WTC11 (cell line): ENCODE results near the gene FTCD. TPM values are rescaled to one million over a fixed set of nuclear protein-coding genes. Genes with fewer than 3 reads are reported as not detected.

Source experiments
- CREB1 ChIP-seq: sonication (generic); formaldehyde crosslinking; IDR thresholded peaks from 2 replicates; pipeline ENCODE4 v1.8.0; 2023; ENCODE audit warnings: mild to moderate bottlenecking, missing genetic modification reagents
- ETV6 ChIP-seq: sonication (generic); formaldehyde crosslinking; IDR thresholded peaks from 2 replicates; pipeline ENCODE4 v1.8.1; 2022; ENCODE audit warnings: mild to moderate bottlenecking, missing genetic modification reagents
- FOXJ3 ChIP-seq: sonication (generic); formaldehyde crosslinking; IDR thresholded peaks from 2 replicates; pipeline ENCODE4 v1.9.0; 2021; ENCODE audit warnings: missing genetic modification reagents, mild to moderate bottlenecking, borderline replicate concordance
- FOXP4 ChIP-seq: sonication (generic); formaldehyde crosslinking; IDR thresholded peaks from 2 replicates; pipeline ENCODE4 v1.8.0; 2022; ENCODE audit warnings: mild to moderate bottlenecking, missing genetic modification reagents
- JUN ChIP-seq: sonication (generic); formaldehyde crosslinking; IDR thresholded peaks from 2 replicates; pipeline ENCODE4 v1.8.0; 2023; ENCODE audit warnings: mild to moderate bottlenecking, missing genetic modification reagents
- MLX ChIP-seq: sonication (generic); formaldehyde crosslinking; IDR thresholded peaks from 2 replicates; pipeline ENCODE4 v1.8.1; 2023; ENCODE audit warnings: mild to moderate bottlenecking, missing genetic modification reagents, moderate library complexity
- OVOL2 ChIP-seq: fragments of 250-450 bp; sonication (Bioruptor Pico); IDR thresholded peaks from 2 replicates; pipeline ENCODE4 v1.9.0; 2021; ENCODE audit warnings: mild to moderate bottlenecking, borderline replicate concordance
- PRDM15 ChIP-seq: sonication (generic); formaldehyde crosslinking; IDR thresholded peaks from 2 replicates; pipeline ENCODE4 v1.8.0; 2022; ENCODE audit warnings: missing genetic modification reagents
- SP1 ChIP-seq: sonication (generic); formaldehyde crosslinking; conservative IDR thresholded peaks from 2 replicates; pipeline ENCODE4 v1.8.1; 2022; ENCODE audit warnings: missing genetic modification reagents
- TCF7 ChIP-seq: sonication (generic); formaldehyde crosslinking; IDR thresholded peaks from 2 replicates; pipeline ENCODE4 v1.8.0; 2022; ENCODE audit warnings: mild to moderate bottlenecking, low read depth, missing genetic modification reagents, moderate library complexity
- ZBTB21 ChIP-seq: sonication (generic); formaldehyde crosslinking; IDR thresholded peaks from 2 replicates; pipeline ENCODE4 v1.8.1; 2023; ENCODE audit warnings: mild to moderate bottlenecking, missing genetic modification reagents, borderline replicate concordance
- ZNF232 ChIP-seq: sonication (generic); formaldehyde crosslinking; IDR thresholded peaks from 2 replicates; pipeline ENCODE4 v1.8.0; 2022; ENCODE audit warnings: mild to moderate bottlenecking, missing genetic modification reagents
- ZNF671 ChIP-seq: fragments of 250-450 bp; sonication (Bioruptor Pico); IDR thresholded peaks from 2 replicates; pipeline ENCODE4 v1.8.0; 2021; ENCODE audit warnings: mild to moderate bottlenecking
- total RNA-seq: library from RNA; stranded (reverse); gene quantifications from 3 replicates; pipeline ENCODE4 v1.2.3, GENCODE V29; 2021
- TF ChIP-seq, protein P1 (sequence below): sonication (generic); formaldehyde crosslinking; IDR thresholded peaks from 2 replicates; pipeline ENCODE4 v1.8.1; 2023; ENCODE audit warnings: mild to moderate bottlenecking, moderate library complexity, missing genetic modification reagents
- TF ChIP-seq, protein P2 (sequence below): sonication (generic); formaldehyde crosslinking; IDR thresholded peaks from 2 replicates; pipeline ENCODE4 v1.8.1; 2022; ENCODE audit warnings: mild to moderate bottlenecking, moderate library complexity, missing genetic modification reagents

Gene FTCD
- total RNA-seq, 1 experiment from 2014 or later, result 6.1 TPM

- no peak for TF ChIP-seq ZNF671 (CRISPR knock-in tag)
- no peak for TF ChIP-seq MLX (CRISPR knock-in tag)
- TF ChIP-seq PRDM15 (CRISPR knock-in tag), result no peak
- TF ChIP-seq, protein P1, sequence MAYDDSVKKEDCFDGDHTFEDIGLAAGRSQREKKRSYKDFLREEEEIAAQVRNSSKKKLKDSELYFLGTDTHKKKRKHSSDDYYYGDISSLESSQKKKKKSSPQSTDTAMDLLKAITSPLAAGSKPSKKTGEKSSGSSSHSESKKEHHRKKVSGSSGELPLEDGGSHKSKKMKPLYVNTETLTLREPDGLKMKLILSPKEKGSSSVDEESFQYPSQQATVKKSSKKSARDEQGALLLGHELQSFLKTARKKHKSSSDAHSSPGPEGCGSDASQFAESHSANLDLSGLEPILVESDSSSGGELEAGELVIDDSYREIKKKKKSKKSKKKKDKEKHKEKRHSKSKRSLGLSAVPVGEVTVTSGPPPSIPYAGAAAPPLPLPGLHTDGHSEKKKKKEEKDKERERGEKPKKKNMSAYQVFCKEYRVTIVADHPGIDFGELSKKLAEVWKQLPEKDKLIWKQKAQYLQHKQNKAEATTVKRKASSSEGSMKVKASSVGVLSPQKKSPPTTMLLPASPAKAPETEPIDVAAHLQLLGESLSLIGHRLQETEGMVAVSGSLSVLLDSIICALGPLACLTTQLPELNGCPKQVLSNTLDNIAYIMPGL, result peak; percentile 20; the same call in 1 of the 2 replicates
- no peak for TF ChIP-seq FOXP4 (CRISPR knock-in tag)
- no peak for TF ChIP-seq ETV6 (CRISPR knock-in tag)
- no peak for TF ChIP-seq FOXJ3 (CRISPR knock-in tag)
- TF ChIP-seq SP1, result peak; percentile 60
- TF ChIP-seq ZBTB21 (CRISPR knock-in tag), result 0 out of 2 replicates have a peak, but pooled peaks have one; percentile 20
- TF ChIP-seq OVOL2 (CRISPR knock-in tag), result no peak
- no peak for TF ChIP-seq JUN (CRISPR knock-in tag)
- TF ChIP-seq CREB1 (CRISPR knock-in tag), result no peak
- TF ChIP-seq, protein P2, sequence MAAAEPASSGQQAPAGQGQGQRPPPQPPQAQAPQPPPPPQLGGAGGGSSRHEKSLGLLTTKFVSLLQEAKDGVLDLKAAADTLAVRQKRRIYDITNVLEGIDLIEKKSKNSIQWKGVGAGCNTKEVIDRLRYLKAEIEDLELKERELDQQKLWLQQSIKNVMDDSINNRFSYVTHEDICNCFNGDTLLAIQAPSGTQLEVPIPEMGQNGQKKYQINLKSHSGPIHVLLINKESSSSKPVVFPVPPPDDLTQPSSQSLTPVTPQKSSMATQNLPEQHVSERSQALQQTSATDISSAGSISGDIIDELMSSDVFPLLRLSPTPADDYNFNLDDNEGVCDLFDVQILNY (CRISPR knock-in tag), result no peak
- no peak for TF ChIP-seq TCF7
- no peak for TF ChIP-seq ZNF232 (CRISPR knock-in tag)
- TF ChIP-seq, all 79 proteins: peak for 4
These were observed 57.8 kb downstream of the FTCD start, which contains the start of gene COL6A2 (continued) for GRCh38 chr21:46097336-46098293.
